NCI-H1092 (cell line): Measurements from ENCODE around the gene AGBL1.

Source experiments
- DNase-seq: peaks from one replicate; lab custom pipeline; 2025; lab: John Stamatoyannopoulos, UW

The AGBL1 gene

GRCh38 chr15:86590461-86590860, 510.8 kb downstream of the AGBL1 start:
- no peak for DNase-seq

DNA sequence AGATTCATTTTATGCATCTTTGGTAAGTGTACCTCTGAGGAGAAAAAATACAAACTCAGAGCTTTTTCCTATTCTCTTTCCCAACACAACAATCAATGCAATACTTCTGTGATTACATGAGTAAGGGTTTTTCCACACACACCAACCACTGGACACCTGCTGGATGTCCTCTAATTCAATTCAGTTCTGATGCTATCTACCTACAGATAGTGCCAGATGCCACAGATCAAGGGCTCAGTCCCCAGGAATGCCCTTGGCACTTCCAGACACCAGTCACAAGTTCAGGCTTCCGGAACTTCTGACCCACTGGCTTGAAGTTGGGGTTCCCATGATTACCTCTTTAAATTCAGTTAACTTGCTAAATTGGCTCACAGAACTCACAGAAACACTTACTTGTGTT, 511.5 kb downstream of the AGBL1 start:
- DNase-seq: no peak

DNA sequence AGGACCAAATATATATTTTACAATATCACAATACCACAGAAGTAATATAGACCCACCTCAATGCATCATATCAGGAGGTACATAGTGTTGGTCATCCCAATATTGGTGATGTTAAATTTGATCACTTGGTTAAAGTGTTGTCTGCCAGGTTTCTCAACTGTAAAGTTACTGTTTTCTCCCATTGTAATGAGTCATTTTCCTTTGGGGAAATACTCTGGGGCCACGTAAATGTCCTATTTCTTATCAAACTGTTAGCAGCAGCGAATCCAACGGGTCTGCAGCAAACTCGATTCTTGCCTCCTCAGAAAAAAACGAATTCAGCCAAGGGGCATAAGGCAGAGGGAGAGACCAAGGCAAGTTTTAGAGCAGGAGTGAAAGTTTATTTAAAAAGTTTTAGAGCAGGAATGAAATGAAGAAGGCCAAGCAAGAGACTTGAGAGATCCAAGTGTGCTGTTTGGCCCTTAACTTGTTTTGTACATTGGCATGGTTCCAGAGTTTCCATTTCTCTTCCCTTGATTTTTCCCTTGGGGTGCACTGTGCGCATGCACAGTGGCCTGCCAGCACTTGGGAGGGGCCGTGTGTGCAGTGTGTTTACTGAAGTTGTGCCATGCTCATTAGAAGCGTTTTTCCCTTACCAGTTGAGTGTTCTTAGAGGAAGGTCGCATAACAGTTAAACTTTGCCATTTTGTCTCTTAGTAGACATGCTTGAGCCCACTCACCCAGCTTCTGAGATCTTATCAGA, 512.5 kb downstream of the AGBL1 start:
- no peak for DNase-seq

DNA sequence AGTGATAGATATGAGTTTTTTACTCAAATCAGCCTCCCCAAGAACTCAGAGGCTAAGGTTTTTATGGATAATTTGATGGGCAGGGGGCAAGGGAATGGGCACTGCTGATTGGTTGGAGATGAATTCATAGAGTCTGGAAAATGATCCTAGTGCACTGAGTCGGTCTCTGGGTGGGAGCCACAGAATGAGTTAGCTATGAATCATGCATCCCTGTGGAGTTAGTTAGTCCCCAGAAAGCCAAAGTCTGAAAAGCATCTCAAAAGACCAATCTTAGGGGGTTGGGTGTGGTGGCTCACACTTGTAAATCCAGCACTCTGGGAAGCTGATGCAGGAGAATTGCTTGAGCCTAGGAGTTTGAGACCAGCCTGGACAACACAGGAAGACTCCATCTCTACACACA, 516.1 kb downstream of the AGBL1 start:
- no peak for DNase-seq

GRCh38 chr15:86603466-86603865, 523.8 kb downstream of the AGBL1 start:
- no peak for DNase-seq

DNA sequence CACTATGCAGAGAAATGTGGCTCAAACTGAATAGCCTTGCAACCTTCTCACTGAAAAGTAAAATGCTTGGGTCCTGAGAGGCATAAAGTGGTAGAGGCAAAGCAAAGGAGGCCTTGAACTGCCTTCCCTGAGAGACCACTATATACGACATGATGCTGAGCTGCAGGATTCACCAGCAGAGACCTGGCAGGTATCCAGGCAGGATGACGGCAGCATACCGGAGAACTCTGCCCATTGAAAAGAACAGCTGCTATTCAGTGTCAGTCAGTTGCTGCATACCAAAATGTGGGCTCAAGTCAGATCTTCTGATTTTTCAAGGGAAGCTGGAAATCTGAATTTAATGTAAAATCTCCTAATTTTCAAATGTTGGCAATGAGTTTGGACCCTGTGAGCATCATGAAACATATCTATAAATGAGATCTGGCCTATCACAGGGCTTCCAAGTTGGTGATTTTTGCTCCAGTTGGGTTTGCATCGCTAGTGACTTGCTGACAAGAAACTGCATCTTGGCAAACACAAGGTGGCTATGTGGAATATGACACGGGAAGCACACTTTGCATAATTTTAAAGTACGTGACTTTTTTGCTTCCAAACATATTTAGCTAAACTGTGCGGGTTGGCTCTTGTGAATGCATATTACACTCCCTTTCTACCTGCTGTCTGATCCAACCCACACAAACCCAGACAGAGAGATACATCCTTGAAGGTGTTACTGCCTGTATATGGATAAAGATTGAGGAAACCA, 529.0 kb downstream of the AGBL1 start:
- DNase-seq: no peak

GRCh38 chr15:86609275-86609674, 529.6 kb downstream of the AGBL1 start:
- DNase-seq: no peak

GRCh38 chr15:86610038-86610437, 530.4 kb downstream of the AGBL1 start:
- no peak for DNase-seq

- DNase-seq: no peak
Observed at GRCh38 chr15:86611417-86612040, 531.9 kb downstream of the AGBL1 start.

DNA sequence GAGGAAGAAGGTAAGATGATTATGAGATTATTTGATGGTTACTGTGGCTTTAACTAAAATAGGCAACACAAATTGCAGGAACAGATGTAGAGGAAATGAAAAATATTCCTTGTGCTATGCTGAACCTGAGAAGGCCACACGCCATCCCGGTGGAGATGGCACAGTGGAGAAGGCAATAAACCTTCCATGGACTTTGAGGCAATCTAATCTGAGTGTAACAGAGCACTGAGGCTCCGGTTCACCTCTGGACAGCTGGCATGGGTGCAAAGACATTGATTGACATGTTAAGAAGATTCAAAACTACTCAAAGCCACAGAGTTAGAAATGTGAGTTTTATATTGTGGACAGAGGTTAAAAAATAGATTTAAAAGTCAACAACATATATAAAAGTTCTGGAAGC, 535.7 kb downstream of the AGBL1 start:
- DNase-seq: no peak

DNA sequence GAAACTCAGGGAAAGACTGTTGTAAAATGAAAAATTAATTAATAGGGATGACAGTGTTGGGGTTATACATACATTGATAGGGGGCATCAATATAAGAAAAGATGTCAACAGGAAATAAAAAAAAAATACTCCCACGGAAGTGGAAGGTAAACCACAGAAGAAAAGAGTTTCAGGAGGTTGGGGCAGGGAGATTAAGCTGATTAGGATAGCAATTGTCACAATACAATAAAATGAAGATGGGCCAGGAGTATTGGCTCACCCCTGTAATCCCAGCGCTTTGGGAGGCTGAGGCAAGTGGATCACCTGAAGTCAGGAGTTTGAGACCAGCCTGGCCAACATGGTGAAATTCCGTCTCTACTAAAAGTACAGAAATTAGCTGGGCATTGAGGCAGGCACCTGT, 536.1 kb downstream of the AGBL1 start:
- no peak for DNase-seq

DNA sequence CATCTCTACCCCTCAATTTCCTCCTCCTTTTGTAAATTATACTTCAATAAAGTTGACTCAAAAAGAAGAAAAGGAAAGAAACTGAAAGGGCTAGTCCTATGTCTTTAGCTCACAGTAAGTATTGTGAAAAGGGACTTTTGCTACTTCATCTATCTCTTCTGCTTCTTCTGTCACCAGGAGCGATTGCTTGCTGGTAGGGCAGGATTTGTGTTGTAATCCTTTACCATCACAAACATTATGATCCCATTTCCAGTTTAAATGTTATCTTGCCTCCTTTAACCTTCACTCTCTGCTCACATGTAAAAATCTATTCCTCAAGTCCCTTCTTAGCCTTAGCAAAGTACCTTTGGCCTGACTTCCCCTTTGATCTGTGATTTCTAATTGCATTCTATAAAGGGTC, 537.1 kb downstream of the AGBL1 start:
- no peak for DNase-seq

GRCh38 chr15:86620157-86620556, 540.5 kb downstream of the AGBL1 start:
- no peak for DNase-seq

- no peak for DNase-seq
Observed at GRCh38 chr15:86620641-86621349, 541.1 kb downstream of the AGBL1 start.

GRCh38 chr15:86623236-86623635, 543.6 kb downstream of the AGBL1 start:
- no peak for DNase-seq

GRCh38 chr15:86624261-86625036, 544.8 kb downstream of the AGBL1 start:
- DNase-seq: no peak

DNA sequence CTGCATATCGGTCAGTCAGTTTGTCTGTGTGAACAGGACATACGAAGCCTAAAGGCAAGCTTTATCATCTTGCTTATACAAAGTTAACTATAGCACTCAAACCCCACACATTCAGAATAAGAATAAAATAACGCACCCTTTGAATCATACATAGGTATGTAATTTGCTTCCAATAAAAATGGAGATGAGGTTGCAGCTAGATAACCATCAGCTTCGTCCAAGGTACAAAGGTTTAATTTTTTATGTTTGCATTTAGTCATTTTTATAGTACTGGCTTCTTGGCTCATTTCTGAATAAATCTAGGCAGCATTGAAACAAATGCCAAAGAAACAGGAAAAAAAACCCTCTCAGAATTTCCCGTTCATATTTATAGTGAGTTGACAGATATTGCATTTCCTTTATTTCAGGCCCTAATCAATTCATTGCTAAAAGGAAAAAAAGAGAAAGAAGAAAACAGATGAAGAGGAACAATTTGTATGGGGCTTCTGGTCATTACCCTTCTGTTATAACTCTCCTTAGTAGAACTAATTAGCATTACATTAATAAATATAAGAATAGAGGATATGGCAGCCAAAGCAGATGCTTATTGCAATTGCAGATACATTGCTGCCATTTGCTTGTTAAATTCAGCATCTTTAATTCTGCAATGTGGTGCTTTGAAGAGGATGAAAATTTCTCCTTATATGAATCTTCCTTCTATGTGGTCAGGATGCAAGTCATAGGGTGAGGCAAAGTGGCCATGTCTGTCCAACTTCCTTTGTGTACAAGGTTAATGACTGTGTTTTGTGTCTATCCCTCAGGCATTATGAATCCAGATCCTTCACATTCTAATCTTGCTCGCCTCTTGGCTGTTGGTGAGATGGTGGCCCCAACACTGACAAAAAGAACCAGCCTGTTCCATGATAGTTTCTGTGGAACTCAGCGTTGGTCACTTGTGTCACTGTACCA, 550.0 kb downstream of the AGBL1 start:
- DNase-seq: no peak

- no peak for DNase-seq
Observed at GRCh38 chr15:86630946-86631345, 551.3 kb downstream of the AGBL1 start.

GRCh38 chr15:86634146-86634545, 554.5 kb downstream of the AGBL1 start:
- DNase-seq: no peak

- DNase-seq: no peak
Observed at GRCh38 chr15:86634992-86635638, 555.4 kb downstream of the AGBL1 start.
